Progenitor cell of endocrine pancreas (in vitro differentiated cells): ENCODE measurements around the gene SPATA3. TPM values are rescaled to one million over a fixed set of nuclear protein-coding genes. Genes with fewer than 3 reads are reported as not detected.

Experiments used
- DNase-seq: peaks from one replicate; pipeline ENCODE4 v3.0.0; 2021; ENCODE audit warnings: low spot score; ENCODE audit not compliant: unreplicated experiment
- H3K27ac Mint-ChIP-seq: 2 replicates; pipeline ENCODE4 v1.8.0; 2021; ENCODE audit warnings: mild to moderate bottlenecking, moderate library complexity, mixed read lengths
- H3K27me3 Mint-ChIP-seq: 2 replicates; pipeline ENCODE4 v1.8.0; 2021; ENCODE audit warnings: mixed read lengths
- H3K36me3 Mint-ChIP-seq: 2 replicates; pipeline ENCODE4 v1.8.0; 2022; ENCODE audit warnings: mixed read lengths; ENCODE audit not compliant: insufficient read depth
- H3K4me1 Mint-ChIP-seq: 2 replicates; pipeline ENCODE4 v1.8.0; 2021; ENCODE audit warnings: low read depth, mixed read lengths
- H3K4me3 Mint-ChIP-seq: 2 replicates; pipeline ENCODE4 v1.8.0; 2021; ENCODE audit warnings: low read depth, mild to moderate bottlenecking, moderate library complexity, mixed read lengths
- H3K9me3 Mint-ChIP-seq: 2 replicates; pipeline ENCODE4 v1.8.0; 2021; ENCODE audit warnings: low read depth, mixed read lengths
- CTCF ChIP-seq: fragments of 200-600 bp; sonication (generic); IDR thresholded peaks from one replicate; pipeline ENCODE4 v1.5.0; 2021; ENCODE audit warnings: antibody characterized with exemption, mild to moderate bottlenecking; ENCODE audit not compliant: unreplicated experiment
- total RNA-seq: library from RNA; stranded (reverse); gene quantifications from 2 replicates; pipeline ENCODE4 v1.2.1, GENCODE V29; 2021

Gene SPATA3
- total RNA-seq, 1 donor from 2014 or later = not detected

DNA sequence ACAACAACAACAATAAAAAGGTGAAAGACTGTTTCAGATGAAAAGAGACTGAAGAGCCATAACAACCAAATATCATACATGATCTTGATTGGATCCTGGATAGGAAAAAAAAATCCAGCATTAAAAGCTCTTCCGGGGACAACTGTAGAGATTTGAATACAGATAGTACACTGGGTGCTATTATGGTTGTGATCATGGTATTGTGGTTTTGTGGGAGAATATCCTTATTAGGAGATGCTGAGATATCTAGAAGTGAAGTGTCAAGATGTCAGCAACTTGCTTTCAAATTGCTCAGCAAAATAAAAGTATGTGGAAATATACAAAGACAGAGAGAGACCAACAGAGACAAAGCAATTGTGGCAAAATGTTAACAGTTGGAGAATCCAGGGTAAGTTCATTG lies 15.5 kb upstream of the SPATA3 start:
- TF ChIP-seq CTCF = no peak
- Mint-ChIP-seq H3K36me3 (no peaks in the 10 kb centered on the region), H3K9me3 (no peaks in the 10 kb centered on the region), H3K4me3 (no peak overlapping the region), H3K27ac (no peak overlapping the region), H3K4me1 (peaks cover 4% of the 10 kb centered on the region), H3K27me3 (no peaks in the 10 kb centered on the region)
- DNase-seq = no peak

DNA sequence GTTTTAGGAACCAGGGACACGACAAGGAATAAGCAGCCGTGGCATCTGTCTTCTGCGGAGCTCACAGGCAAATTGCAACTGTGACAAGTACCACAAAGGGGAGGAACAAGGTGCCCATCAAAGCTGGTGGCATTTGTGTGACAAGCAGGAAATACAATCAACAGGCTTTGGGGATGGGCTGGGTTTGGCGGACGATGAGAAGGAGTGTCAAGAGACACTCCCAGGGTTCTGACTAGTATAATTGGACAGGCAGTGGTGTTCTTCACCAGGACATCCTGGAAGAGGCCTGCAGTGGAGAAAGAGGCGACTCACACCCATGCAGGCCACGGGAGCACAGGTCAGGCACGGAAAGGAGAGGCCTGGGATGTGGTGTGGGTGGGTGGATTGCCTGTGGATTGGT lies 14.2 kb upstream of the SPATA3 start:
- peaks cover 2% of the 10 kb centered on the region for H3K27me3 Mint-ChIP-seq

GRCh38 chr2:230982126-230982525 lies 13.8 kb upstream of the SPATA3 start:
- Mint-ChIP-seq H3K4me3 (no peak overlapping the region), H3K27me3 (peaks cover 6% of the 10 kb centered on the region)

More for the DNA sequence above, 14.2 kb upstream of the SPATA3 start:
- H3K36me3 Mint-ChIP-seq = no peaks in the 10 kb centered on the region
- no peak for TF ChIP-seq CTCF
- no peak for DNase-seq
- no peak overlapping the region for H3K4me3 Mint-ChIP-seq
- no peaks in the 10 kb centered on the region for H3K9me3 Mint-ChIP-seq
- no peak overlapping the region for H3K27ac Mint-ChIP-seq
- peaks cover 7% of the 10 kb centered on the region for H3K4me1 Mint-ChIP-seq

GRCh38 chr2:230982528-230982927 lies 13.4 kb upstream of the SPATA3 start:
- no peaks in the 10 kb centered on the region for H3K36me3 Mint-ChIP-seq
- H3K27ac Mint-ChIP-seq = no peak overlapping the region
- H3K27me3 Mint-ChIP-seq = peaks cover 6% of the 10 kb centered on the region
- no peak for TF ChIP-seq CTCF
- no peak for DNase-seq
- no peaks in the 10 kb centered on the region for H3K9me3 Mint-ChIP-seq
- H3K4me1 Mint-ChIP-seq = peaks cover 8% of the 10 kb centered on the region
- no peak overlapping the region for H3K4me3 Mint-ChIP-seq

More at GRCh38 chr2:230982126-230982525, 13.8 kb upstream of the SPATA3 start:
- Mint-ChIP-seq H3K27ac (no peak overlapping the region), H3K9me3 (no peaks in the 10 kb centered on the region), H3K4me1 (peaks cover 8% of the 10 kb centered on the region), H3K36me3 (no peaks in the 10 kb centered on the region)
- DNase-seq = no peak
- no peak for TF ChIP-seq CTCF

DNA sequence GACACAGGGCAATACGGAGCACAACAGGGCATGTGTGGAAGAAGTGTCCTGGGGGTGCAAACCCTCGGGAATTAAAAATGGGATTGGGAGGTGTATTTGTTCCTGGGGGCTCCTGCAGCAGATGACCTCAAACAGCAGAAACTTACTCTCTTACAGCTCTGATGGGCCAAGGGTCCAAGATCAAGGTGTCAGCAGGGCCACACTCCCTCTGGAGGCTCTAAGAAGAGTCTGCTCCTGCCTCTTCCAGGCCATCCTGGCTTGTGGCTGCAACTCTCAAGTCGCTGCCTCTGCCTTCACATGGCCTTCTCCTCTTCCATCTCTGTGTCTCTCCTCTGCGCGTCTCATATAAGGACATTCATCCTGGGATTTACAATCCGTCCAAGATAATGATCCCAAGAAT lies 12.4 kb upstream of the SPATA3 start:
- no peak for TF ChIP-seq CTCF
- Mint-ChIP-seq H3K9me3 (no peaks in the 10 kb centered on the region), H3K27ac (no peak overlapping the region), H3K36me3 (no peaks in the 10 kb centered on the region), H3K27me3 (peaks cover 8% of the 10 kb centered on the region), H3K4me1 (peaks cover 8% of the 10 kb centered on the region), H3K4me3 (no peak overlapping the region)
- DNase-seq = no peak
